ENCODE data around the gene OR8J3.
"Not testable (repeated sequence)": the region's sequence is repeated elsewhere in the genome, so short reads cannot be mapped to it uniquely, and the experiment has no call there.

Gene OR8J3, protein sequence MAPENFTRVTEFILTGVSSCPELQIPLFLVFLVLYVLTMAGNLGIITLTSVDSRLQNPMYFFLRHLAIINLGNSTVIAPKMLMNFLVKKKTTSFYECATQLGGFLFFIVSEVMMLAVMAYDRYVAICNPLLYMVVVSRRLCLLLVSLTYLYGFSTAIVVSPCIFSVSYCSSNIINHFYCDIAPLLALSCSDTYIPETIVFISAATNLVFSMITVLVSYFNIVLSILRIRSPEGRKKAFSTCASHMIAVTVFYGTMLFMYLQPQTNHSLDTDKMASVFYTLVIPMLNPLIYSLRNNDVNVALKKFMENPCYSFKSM

DNA sequence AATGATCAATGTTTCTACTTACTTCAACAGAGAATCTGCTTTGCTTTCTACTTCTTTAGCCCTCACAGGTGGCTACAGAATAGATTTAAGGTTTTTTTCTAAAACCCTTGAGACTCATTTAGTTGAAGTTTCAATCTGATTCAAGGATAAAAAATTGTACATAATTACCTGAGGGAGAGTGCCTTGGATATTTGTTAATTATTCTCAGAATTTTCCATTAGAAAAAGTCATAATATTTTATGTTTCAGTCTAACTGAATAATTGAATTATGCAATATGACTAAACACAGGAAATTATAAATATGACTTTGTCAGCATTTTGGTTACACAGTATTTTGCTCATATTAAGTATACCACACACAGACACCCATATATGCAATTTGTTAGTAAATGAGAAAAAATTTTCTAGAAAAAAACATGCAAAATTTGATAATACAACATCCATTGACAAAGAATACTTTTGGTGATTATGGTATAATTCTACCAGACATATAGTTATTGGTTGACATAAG is at the start of gene OR8J3:
Gene OR8J3 (minus strand): TSS at position 51 of the 511 bp plus-strand sequence. CDS start 2,483 bp downstream, outside the sequence.
- DNase-seq (ENCODE audit: low read depth in 1 of 2, low spot score in 1 of 2) = no peak

DNA sequence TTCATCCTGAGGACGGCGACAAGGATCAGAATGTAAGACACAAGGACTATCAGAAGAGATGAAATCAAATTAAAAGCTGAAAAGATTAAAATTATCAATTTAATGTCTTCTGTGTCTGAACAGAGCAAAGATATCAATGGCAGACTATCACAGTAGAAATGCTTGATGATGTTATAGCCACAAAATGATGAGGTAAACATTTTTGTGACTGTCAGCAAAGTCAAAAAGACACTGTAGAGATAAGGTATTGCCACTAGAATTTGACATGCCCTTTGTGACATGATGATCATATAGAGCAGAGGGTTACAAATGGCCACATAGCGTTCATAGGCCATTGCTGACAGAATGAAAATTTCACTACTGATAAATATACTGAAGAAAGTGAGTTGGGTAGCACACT is 48.6 kb upstream of the OR8J3 start:
- DNase-seq (ENCODE audit: low read depth in 1 of 2, low spot score in 1 of 2) = no peak

DNA sequence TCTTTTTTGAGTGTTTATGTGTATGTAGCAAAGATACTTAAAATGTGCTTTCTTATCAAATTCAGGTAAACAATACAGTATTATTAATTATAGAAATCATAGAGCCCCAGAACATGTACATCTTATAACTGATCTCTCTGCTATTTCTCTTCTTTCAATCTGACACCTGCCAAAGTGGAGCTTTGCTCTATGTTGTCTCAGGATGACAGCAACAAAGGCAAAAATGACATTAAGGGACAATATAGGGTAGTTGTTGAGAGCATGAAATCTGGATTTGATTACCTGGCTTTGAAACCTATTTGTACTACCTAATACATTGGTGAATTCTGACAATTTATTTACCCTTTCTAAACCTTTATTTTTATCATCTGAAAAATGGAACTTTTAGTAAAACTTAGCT is 43.5 kb upstream of the OR8J3 start:
- DNase-seq (ENCODE audit: low read depth in 1 of 2, low spot score in 1 of 2) = no peak

DNA sequence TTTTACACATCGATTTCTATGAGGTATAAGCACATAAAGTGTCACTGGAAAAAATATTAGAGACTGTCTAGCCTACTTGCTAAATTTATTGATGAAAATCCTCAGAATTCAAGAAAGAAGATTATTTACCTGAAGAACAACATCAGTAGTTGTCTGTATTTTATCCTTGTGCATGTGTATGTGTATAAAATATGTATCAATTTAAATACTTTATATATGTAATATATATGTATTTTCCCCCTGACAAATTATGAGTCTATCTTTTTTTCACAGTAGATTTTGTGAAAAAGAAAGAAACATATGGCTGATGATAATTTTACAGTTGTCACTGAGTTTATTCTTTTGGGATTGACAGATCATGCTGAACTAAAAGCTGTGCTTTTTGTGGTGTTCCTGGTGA is 36.3 kb upstream of the OR8J3 start, which contains the start of gene OR5J2:
Gene OR5J2 (plus strand): TSS at position 301 of the 400 bp plus-strand sequence. CDS start 0 bp downstream, at position 301.
- no peak for DNase-seq (ENCODE audit: low read depth in 1 of 2, low spot score in 1 of 2)

DNA sequence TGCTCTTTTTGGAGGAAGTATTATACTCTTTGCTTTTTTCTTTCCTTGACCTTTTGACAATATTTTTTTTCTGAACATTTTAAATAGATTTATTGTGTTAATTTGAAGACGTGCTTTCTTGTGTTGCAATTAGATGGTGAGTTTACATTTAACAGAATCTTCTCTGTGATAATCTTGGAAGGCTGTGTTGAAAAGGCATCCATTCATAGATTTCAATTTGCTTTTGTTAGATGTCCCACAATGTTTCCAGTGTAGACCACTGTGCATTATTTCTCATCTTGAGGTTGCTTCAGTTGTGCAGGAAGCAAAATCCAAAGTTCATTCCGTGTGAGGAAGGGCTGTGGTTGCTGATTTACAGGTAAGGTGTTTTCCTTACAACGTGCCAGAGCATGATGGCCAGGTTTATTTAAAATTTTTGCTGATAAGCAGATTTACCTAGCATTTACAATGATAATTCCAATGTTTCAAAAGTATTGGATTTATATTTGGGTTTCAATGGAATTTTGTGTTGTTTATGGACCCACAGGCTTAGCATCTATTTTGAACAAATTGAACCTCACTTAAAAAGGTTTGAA is 32.3 kb upstream of the OR8J3 start:
- no peak for DNase-seq (ENCODE audit: low read depth in 1 of 2, low spot score in 1 of 2)

DNA sequence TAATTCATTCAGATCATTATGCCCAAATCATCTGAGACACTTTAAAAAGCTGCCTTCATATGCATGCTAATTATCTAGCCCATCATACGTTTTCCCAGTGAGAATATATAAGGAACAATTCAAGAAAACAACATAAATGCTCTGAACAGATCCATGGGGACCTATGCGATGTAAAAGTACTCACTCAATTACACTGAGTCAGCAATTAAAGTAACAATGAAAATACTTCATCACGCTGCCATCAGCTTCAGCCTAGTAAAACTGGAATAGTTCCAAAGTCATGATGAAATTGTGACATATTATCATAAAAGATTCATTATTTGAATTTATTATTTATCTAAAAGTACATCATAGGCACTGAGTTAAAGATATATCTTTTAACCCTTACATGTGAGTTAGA is 23.8 kb upstream of the OR8J3 start:
- no peak for DNase-seq (ENCODE audit: low read depth in 1 of 2, low spot score in 1 of 2)

DNA sequence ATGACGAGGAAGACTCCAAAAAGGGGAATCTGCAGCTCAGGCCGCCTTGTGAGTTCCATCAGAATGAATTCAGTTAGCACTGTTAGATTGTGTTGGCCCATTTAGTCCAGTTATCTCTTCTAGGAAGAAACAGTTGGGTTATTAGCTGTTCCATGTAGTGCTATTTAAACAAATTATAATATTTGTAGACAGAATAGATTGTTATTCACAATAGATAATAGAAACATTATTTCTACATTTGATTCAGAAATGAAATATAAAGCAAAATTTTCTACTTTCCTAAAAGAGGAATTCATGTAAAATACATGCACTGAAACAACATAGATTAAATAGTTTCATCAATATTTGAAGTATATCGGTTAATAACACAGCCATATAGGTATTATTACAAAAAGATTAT is 20.2 kb upstream of the OR8J3 start, which contains the start of gene OR8K5:
Gene OR8K5 (minus strand): TSS at position 101 of the 400 bp plus-strand sequence. CDS start 0 bp downstream, at position 101.
- no peak for DNase-seq (ENCODE audit: low read depth in 1 of 2, low spot score in 1 of 2)

DNA sequence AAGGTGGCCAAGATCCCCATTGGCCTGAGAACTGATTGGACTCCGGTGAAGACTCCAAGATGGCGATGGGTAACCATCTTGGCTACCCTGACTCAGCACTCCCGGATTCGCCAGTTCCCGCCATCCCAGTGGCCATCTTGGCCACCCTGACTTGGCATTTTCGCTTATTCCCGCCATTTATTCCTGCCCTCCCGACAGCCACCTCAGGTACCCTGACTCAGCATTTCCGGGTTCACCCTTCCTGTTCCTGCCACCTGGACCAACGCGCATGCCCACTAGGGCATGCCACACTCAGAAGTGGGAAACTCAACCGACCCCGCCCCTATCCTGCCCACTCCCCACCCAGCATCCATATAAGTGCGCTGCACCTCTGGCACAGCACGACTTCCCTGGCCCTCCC is 12.3 kb upstream of the OR8J3 start:
- DNase-seq (ENCODE audit: low read depth in 1 of 2, low spot score in 1 of 2) = no peak

DNA sequence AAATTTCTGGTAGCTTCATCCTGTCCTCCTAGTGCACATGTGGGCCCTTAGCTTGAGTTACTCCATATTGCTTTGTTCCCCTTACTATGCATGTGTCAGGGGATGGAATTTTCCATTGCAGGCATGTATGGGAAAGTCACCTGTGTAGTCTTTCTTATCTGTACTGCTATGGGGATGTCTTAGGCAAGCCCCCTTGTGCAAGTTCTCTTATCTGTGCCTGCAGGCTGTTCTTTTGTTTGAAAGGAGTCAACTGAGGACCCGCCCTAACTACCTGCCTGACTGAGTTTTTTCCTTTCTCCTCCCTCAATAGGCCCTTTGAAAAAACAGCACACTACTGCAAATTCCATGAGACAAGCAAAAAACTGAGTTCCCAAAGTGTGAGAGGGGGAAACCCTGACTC is 11.4 kb upstream of the OR8J3 start:
- DNase-seq (ENCODE audit: low read depth in 1 of 2, low spot score in 1 of 2) = no peak

DNA sequence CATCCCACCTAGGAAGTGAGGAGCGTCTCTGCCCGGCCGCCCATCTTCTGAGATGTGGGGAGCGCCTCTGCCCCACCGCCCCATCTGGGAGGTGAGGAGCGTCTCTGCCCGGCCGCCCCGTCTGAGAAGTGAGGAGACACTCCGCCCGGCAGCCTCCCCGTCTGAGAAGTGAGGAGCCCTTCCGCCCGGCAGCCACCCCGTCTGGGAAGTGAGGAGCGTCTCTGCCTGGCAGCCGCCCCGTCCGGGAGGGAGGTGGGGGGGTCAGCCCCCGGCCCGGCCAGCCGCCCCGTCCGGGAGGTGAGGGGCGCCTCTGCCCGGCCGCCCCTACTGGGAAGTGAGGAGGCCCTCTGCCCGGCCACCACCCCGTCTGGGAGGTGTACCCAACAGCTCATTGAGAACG is 3.7 kb upstream of the OR8J3 start:
- DNase-seq (ENCODE audit: low read depth in 1 of 2, low spot score in 1 of 2) = not testable (repeated sequence)

DNA sequence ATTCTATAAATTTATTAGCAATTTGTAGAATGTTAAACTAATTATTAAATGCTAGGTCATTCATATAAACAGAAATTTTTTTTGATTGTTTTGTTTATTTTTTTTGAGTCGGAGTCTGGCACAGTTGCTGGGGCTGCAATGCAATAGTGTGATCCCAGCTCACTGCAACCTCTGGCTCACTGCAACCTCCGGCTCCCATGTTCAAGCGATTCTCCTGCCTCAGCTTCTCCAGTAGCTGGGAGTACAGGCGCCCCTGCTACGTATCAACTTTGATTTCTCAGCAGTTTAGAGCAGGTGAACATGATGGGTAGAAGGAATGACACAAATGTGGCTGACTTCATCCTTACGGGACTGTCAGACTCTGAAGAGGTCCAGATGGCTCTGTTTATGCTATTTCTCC is 17.9 kb downstream of the OR8J3 start, which contains the start of gene OR8H3:
Gene OR8H3 (plus strand): TSS at position 301 of the 400 bp plus-strand sequence. CDS start 0 bp downstream, at position 301.
- DNase-seq (ENCODE audit: low read depth in 1 of 2, low spot score in 1 of 2) = no peak

DNA sequence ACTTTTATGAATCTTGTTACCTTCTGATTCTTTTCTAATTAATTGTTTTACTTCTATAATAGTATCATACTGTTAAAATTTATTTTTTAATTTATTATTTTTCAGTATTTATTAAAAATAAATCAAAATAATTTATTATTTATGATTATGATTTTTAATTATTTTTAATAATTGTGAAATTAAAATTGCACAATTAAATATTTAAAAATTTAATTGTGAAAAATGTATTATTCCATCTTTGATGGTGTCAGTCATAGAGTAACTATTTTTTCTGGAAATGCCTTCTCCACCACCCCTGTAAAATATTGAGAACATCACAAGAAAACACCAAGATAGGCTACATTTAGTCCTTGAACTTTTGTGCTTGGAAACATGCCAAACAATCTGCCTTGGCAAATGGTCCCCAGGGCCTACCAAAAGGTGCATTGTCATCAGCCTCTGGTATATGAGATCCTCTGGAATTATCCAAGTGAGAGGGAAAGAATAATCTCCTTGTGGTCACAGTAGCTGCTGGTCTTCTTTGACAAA is 36.7 kb downstream of the OR8J3 start, which contains the start of gene OR8H2:
Gene OR8H2 (plus strand): TSS at position 478 of the 528 bp plus-strand sequence. CDS start 1,356 bp downstream, outside the sequence.
- no peak for DNase-seq (ENCODE audit: low read depth in 1 of 2, low spot score in 1 of 2)

DNA sequence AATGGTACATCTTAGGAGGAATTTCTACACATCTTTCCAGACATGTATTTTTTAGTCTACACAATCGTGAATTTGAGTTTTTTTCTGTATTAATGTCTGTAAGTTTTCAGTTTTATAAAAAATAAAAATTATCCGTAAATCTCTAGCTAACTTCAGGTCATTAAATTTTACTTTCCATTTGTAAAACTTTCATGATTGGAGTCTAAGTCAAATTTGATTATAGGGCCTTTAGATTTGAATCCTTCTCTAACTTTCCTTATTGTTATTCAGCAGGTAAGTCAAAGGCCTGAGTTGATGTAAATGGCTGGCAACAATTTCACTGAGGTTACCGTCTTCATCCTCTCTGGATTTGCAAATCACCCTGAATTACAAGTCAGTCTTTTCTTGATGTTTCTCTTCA is 47.0 kb downstream of the OR8J3 start, which contains the start of gene OR8I2:
Gene OR8I2 (plus strand): TSS at position 301 of the 400 bp plus-strand sequence. CDS start 0 bp downstream, at position 301.
- DNase-seq (ENCODE audit: low read depth in 1 of 2, low spot score in 1 of 2) = no peak

DNA sequence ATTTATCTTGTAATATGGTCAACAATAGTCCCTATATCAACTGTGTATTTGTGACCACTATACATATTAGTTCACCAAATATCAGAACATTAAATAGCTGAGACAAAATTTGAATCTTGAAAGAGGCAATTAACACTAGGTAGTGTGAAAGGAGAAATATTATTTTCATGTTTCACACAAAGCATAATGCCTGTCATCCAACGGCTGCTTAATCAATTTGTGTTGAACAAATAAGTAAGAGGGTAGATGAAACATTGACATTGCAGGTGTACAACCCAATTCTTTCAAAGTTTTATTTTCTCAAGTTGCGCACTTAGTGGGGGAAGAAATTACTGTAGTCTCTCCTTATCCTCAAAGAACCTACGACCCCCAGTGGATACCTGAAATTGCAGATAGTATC is 50.3 kb downstream of the OR8J3 start:
- no peak for DNase-seq (ENCODE audit: low read depth in 1 of 2, low spot score in 1 of 2)
